Islet precursor cell (in vitro differentiated cells): ENCODE results near the gene MTAP.

Experiments
- DNase-seq: peaks from one replicate; pipeline ENCODE4 v3.0.0-alpha.2; 2018

The MTAP gene

DNA sequence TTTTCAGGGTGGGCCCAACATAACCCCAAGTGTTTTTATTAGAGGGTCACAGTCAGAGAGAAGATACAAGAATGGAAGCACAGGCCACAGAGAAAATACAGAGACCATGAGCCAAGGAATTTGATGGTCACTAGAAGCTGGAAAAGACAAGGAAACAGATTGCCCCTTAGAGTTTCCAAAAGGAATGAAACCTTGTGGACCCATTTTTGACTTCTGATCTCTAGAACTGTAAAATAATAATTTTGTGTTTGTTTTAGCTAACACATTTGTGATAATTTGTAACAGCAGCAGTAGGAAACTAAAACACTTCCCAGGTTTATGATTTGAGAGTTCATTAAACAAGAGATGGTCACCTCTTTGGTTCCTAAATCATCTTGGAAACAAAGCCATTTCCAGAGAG is 169.9 kb downstream of the MTAP start:
- no peak for DNase-seq

- DNase-seq = no peak
Observed at GRCh38 chr9:21974343-21974721, 171.9 kb downstream of the MTAP start.

- DNase-seq = peak; percentile 80
Observed at GRCh38 chr9:21974722-21975409, 172.4 kb downstream of the MTAP start.

- DNase-seq = no peak
Observed at GRCh38 chr9:21976334-21976875, 174.0 kb downstream of the MTAP start.

DNA sequence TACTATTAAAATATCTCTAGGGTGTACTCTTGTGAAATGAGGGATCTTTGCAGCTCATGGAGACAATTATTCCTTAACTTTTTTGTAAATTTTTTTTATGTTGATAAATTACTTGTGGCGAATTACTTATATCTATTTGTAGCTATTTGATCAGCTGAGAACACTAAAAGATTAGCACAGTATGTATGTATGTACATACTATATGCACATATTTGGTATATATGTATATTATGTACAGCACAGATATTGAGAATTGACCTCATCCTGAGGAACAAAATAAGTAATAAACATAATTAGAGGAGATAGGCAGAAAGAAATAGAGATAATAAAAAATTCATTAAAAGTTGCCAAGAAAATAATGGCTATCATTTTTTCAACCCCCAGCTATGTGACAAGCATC is 180.0 kb downstream of the MTAP start:
- no peak for DNase-seq

- no peak for DNase-seq
Observed at GRCh38 chr9:21982861-21983560, 180.6 kb downstream of the MTAP start.

DNA sequence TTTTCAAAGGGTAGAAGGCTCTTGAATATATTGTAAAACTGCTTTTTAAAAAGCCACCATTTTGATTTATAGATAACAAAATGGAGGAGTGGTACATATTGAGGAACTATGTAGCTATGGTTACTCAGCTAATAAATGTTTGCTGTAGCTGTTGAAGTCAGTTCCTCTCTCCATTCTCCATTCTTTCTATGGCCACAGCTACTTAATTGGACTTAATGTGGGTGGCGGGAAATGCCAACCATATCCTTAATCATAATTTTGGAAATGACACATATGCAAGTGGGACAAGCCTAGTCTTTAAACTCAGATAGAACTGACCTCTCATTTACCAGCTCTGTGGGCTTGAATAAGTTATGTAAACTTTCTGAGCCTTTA is 181.1 kb downstream of the MTAP start:
- no peak for DNase-seq

DNA sequence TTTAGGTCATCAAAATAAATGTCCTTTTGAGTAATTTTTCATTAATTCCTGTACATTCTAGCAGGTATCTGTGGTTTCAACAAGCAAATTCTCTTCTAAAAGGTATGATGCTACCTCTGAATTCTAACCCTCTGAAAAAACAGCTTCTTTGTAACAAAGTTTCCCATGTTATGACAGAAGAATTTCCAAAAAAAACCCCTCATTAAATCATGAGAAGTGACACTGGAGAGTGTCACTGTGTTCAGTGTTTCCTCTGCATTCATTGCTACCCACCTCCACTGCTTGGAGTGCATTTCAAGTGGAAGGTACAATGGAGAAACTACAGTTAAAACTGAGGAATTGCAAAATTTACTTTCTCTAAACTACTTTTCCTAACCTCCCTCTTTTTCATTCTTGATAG is 181.7 kb downstream of the MTAP start:
- no peak for DNase-seq

- no peak for DNase-seq
Observed at GRCh38 chr9:21985964-21986667, 183.7 kb downstream of the MTAP start.
